ENCODE measurements around the gene SUMF1. TPM values are rescaled to one million over a fixed set of nuclear protein-coding genes. Genes with fewer than 3 reads are reported as not detected.
"Not testable (repeated sequence)": the region's sequence is repeated elsewhere in the genome, so short reads cannot be mapped to it uniquely, and the experiment has no call there.

The SUMF1 gene
- total RNA-seq, 2 donors from 2014 or later, result 30.7 to 32.7 TPM

GRCh38 chr3:4332574-4332973, 134.5 kb downstream of the SUMF1 start:
- DNase-seq (no peak), ATAC-seq (no peak)
- Histone ChIP-seq H3K4me1 (no peaks in the 10 kb centered on the region), H3K27me3 (no peaks in the 10 kb centered on the region), H3K4me3 (no peak overlapping the region), H3K36me3 (replicated peaks in 1 of 2; ENCODE audit: insufficient read depth in 1 of 2, low read depth in 2 of 2) (no peaks in the 10 kb centered on the region), H3K9me3 (peaks cover 0 to 14% (median 0%) of the 10 kb centered on the region in 3 donors), H3K27ac (no peak overlapping the region)
- intact Hi-C loops (cut with DNase I), result no loop called here
- TF ChIP-seq POLR2A (IDR thresholded peaks at IDR 0.05) (no peak), CTCF (IDR thresholded peaks at IDR 0.05) (no peak)
- WGBS, 2 donors, result 87 to 98% methylated on average over 3 of the region's 3 CpGs

GRCh38 chr3:4332111-4332510, 135.0 kb downstream of the SUMF1 start:
- H3K9me3 ChIP-seq, result peaks cover 0 to 14% (median 0%) of the 10 kb centered on the region in 3 donors
- 92 to 95% methylated on average over 1 of the region's 1 CpG for WGBS, 2 donors
- no peak overlapping the region for H3K27ac ChIP-seq
- TF ChIP-seq CTCF (IDR thresholded peaks at IDR 0.05) (no peak), POLR2A (IDR thresholded peaks at IDR 0.05) (no peak)
- H3K4me1 ChIP-seq, result no peaks in the 10 kb centered on the region
- intact Hi-C loops (cut with DNase I), result no loop called here
- no peaks in the 10 kb centered on the region for H3K36me3 ChIP-seq (replicated peaks in 1 of 2; ENCODE audit: insufficient read depth in 1 of 2, low read depth in 2 of 2)
- no peak overlapping the region for H3K4me3 ChIP-seq
- no peaks in the 10 kb centered on the region for H3K27me3 ChIP-seq
- ATAC-seq (no peak), DNase-seq (no peak)

DNA sequence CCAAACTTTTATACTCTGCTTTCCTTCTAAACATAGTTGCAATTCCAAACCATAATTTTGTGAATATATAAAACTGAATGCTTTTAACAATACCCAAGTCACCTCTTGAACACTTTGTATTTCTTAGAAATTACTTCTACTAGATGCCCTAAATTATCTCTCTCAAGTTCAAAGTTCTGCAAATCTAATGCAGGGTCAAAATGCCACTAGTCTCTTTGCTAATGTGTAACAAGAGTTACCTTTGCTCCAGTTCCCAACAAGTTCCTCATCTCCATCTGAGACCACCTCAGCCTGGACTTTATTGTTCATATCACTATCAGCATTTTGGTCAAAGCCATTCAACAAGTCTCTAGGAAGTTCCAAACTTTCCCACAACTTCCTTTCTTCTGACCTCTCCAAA, 137.3 kb downstream of the SUMF1 start:
- intact Hi-C loops (cut with DNase I); DNase-seq; H3K27ac ChIP-seq; ATAC-seq; H3K4me3 ChIP-seq; H3K4me1 ChIP-seq; H3K36me3 ChIP-seq (replicated peaks in 1 of 2; ENCODE audit: insufficient read depth in 1 of 2, low read depth in 2 of 2); H3K27me3 ChIP-seq: not testable (repeated sequence)
- H3K9me3 ChIP-seq, result peaks cover 0 to 14% (median 0%) of the 10 kb centered on the region in 3 donors

DNA sequence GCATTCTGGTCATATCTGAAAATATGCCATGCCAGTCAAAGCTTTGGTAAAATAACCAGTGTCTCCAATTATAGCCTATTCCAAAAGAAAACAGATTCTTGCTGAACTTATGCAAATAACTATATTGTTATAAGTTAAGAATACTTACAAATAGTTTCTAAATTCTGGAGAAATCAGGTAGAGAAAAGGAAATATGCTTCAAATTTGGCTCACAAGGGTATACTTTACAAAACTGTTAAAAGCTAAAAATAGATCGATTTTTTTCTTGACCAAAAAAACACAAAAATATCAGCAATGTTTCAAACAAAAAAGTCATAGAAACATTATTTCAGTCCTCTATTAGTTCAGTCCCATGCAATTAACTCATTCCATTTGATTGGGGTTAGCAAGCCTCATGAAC, 140.2 kb downstream of the SUMF1 start:
- no peaks in the 10 kb centered on the region for H3K36me3 ChIP-seq (replicated peaks in 1 of 2; ENCODE audit: insufficient read depth in 1 of 2, low read depth in 2 of 2)
- no peak overlapping the region for H3K27ac ChIP-seq
- TF ChIP-seq CTCF (IDR thresholded peaks at IDR 0.05) (no peak), POLR2A (IDR thresholded peaks at IDR 0.05) (no peak)
- H3K9me3 ChIP-seq, result peaks cover 0 to 14% (median 0%) of the 10 kb centered on the region in 3 donors
- DNase-seq (no peak), ATAC-seq (no peak)
- H3K4me1 ChIP-seq, result no peaks in the 10 kb centered on the region
- H3K4me3 ChIP-seq, result no peak overlapping the region
- 76 to 96% methylated on average over 1 of the region's 1 CpG for WGBS, 2 donors
- intact Hi-C loops (cut with DNase I), result no loop called here
- no peaks in the 10 kb centered on the region for H3K27me3 ChIP-seq

DNA sequence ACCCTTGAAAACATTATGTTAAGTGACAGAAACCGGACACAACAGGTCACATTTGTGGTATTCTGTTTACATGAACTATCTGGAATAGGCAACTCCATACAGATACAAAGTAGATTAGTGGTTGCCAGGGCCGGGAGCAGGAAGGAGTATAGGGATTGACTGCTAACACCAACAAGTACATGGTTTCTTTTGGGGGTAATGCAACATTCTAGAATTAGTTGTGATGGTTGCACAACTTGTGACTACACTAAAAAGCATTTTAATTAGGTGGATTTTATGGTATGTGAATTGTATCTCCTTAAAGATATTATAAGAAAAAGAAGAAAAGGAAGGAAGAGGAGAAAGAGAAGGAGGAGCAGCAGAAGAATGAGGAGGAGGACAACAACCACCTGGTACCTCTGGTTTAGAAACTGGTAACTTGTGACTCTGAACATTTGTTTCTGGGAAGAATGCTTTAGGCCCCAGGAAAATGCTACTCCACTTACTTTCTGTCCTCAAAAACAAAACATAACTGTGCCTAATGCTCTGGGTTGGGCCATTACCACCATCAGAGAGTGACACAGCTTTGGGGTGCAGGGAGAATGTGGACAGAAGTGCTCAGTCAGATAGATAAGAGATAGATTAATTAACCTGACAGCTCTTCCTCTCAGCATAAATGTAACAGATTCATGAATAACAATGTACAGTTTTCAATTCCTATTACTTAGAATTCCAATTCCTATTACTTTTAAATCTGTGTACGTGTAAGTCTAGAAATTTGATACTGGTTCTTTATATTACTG, 143.6 kb downstream of the SUMF1 start:
- ATAC-seq, result no peak
- no peaks in the 10 kb centered on the region for H3K4me1 ChIP-seq
- H3K27ac ChIP-seq, result no peak overlapping the region
- 78 to 86% methylated on average over 3 of the region's 3 CpGs for WGBS, 2 donors
- intact Hi-C loops (cut with DNase I), result no loop called here
- DNase-seq, result no peak
- peaks cover 0 to 2% (median 0%) of the 10 kb centered on the region in 3 donors for H3K9me3 ChIP-seq
- H3K36me3 ChIP-seq (replicated peaks in 1 of 2; ENCODE audit: insufficient read depth in 1 of 2, low read depth in 2 of 2), result no peaks in the 10 kb centered on the region
- H3K27me3 ChIP-seq, result no peaks in the 10 kb centered on the region
- TF ChIP-seq POLR2A (IDR thresholded peaks at IDR 0.05), result no peak
- TF ChIP-seq CTCF (IDR thresholded peaks at IDR 0.05), result no peak
- H3K4me3 ChIP-seq, result no peak overlapping the region
